Islet precursor cell (in vitro differentiated cells): ENCODE data around the gene INCENP.
"Not testable (repeated sequence)": the region's sequence is repeated elsewhere in the genome, so short reads cannot be mapped to it uniquely, and the experiment has no call there.

Experiments used
- DNase-seq: peaks from one replicate; pipeline ENCODE4 v3.0.0-alpha.2; 2018

The INCENP gene

DNA sequence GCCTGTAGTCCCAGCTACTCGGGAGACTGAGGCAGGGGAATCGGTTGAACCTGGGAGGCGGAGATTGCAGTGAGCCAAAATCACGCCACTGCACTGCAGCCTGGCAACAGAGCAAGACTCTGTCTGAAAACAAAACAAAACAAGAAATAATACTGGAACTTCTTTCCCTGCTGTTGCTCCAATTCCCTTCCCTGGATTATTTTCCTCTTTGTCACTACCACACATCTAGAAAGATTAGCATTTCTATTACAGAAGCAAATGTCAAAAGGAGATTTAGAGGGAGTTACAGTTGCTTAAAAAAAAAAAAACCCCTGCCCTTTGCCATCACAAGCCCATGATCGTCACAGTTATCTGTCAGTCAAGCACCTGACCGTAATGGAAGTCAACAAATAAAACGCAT is 48.5 kb downstream of the INCENP start:
- no peak for DNase-seq

- DNase-seq = no peak
These were observed 53.0 kb downstream of the INCENP start for GRCh38 chr11:62176766-62177165.

GRCh38 chr11:62179995-62180394 is 56.2 kb downstream of the INCENP start:
- no peak for DNase-seq

DNA sequence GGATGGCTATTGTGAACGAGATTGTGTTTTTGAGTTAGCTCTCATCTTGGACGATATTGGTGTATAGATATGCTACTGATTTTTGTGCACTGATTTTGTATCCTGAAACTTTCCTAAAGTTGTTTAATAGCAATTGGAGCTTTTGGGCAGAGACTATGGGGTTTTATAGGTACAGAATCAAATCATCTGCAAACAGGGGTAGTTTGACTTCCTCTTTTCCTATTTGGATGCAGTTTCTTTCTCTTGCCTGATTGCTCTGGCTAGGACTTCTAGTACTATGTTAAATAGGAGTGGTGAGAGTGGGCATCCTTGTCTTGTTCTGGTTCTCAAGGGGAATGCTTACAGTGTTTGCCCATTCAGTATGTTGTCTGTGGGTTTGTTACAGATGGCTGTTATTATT is 57.3 kb downstream of the INCENP start:
- no peak for DNase-seq

DNA sequence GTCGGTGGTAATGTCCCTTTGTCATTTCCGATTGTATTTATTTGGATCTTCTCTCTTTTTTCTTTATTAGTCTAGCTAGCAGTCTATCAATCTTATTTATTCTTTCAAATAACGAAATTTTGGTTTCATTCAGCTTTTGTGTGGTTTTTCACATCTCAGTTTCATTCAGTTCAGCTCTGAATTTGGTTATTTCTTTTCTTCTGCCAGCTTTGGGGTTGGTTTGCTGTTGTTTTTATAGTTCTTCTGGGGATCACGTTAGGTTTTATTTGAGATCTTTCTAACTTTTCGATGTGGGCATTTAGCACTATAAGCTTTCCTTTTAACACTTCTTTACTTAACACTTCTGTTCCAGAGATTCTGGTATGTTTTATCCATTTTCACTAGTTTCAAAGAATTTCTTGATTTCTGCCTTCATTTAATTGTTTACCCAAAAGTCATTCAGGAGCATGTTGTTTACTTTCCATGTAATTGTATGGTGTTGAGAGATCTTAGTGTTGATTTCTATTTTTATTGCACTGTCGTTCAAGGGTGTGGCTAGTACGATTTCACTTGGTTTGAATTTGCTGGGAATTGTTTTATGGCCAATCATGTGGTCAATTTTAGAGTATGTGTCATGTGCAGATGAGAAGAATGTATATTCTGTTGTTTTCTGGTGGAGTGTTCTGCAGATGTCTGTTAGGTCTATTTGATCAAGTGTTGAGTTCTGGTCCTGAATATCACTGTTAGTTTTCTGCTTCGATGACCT is 58.5 kb downstream of the INCENP start:
- no peak for DNase-seq

GRCh38 chr11:62186195-62186594 is 62.4 kb downstream of the INCENP start:
- no peak for DNase-seq

DNA sequence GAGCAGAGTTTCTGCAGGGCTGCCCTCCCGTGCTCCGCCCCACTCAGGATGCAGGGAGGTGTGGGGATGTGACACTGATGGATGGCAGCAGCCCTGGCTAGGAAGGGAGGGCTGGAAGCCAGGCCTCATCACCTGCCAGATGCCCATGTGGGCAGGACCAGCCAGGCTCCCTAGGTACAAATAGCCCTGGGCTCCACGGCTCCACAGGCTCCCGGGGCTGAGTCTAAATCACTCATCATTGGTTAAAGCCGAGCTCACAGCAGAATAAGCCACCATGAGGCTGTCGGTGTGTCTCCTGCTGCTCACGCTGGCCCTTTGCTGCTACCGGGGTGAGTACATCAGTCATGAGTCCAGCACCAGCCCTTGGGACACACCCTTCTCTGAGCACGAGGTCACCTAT is 66.2 kb downstream of the INCENP start, which contains the start of gene SCGB1D1:
Gene SCGB1D1 (plus strand): TSS at position 206 of the 400 bp plus-strand sequence. CDS start 69 bp downstream, at position 275.
- DNase-seq = no peak

- DNase-seq = peak; percentile 70
These were observed 70.1 kb downstream of the INCENP start for GRCh38 chr11:62193952-62194351.

DNA sequence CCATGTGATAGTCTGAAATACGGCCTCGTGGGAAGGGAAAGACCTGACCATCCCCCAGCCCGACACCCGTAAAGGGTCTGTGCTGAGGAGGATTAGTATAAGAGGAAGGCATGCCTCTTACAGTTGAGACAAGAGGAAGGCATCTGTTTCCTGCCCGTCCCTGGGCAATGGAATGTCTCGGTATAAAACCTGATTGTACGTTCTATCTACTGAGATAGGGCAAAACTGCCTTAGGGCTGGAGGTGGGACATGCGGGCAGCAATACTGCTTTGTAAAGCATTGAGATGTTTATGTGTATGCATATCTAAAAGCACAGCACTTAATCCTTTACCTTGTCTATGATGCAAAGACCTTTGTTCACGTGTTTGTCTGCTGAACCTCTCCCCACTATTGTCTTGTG is 71.2 kb downstream of the INCENP start:
- DNase-seq = not testable (repeated sequence)

GRCh38 chr11:62195945-62196344 is 72.1 kb downstream of the INCENP start:
- DNase-seq = no peak

DNA sequence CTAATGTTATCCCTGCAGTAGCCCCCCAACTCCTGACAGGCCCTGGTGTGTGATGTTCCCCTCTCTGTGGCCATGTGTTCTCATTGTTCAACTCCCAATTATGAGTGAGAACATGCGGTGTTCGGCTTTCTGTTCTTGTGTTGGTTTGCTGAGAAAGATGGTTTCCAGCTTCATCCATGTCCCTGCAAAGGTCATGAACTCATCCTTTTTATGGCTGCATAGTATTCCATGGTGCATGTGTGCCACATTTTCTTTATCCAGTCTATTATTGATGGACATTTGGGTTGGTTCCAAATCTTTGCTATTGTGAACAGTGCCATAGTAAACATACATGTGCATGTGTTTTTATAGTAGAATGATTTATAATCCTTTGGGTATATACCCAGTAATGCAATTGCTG is 73.6 kb downstream of the INCENP start:
- DNase-seq = not testable (repeated sequence)

GRCh38 chr11:62201376-62201775 is 77.6 kb downstream of the INCENP start:
- no peak for DNase-seq
